ENCODE results near the gene AFP. TPM values are rescaled to one million over a fixed set of nuclear protein-coding genes. Genes with fewer than 3 reads are reported as not detected.

Gene AFP
- total and polyA plus RNA-seq, 2 of the 4 experiments (the other 2 are of a cell fraction): 0.87 to 1.3 TPM

GRCh38 chr4:73440653-73441052, 4.6 kb downstream of the AFP start:
- H4K91ac ChIP-seq (ENCODE audit: insufficient read depth, low read depth, low read length): no peak overlapping the region
- no peaks in the 10 kb centered on the region for H3K4me1 ChIP-seq (ENCODE audit: control insufficient read depth, insufficient read depth, low read length)
- POLR2A ChIA-PET (ENCODE audit: unreplicated experiment): interaction anchor here (0.5 kb wide), 1 partner anchor 10 kb away, joined by 3 read pairs; no protein-coding TSS in a partner anchor
- no peak overlapping the region for H2BK15ac ChIP-seq (ENCODE audit: low read depth, low read length)
- no peak overlapping the region for H3K4ac ChIP-seq (ENCODE audit: low read depth, low read length)
- no peak overlapping the region for H3K4me2 ChIP-seq (ENCODE audit: low read depth, low read length)
- H3K18ac ChIP-seq (ENCODE audit: low read depth, low read length): no peak overlapping the region
- CTCF ChIA-PET: interaction anchor here (1.0 kb wide), 1 partner anchor 16 kb away, joined by 3 read pairs; no protein-coding TSS in a partner anchor
- H4K5ac ChIP-seq (ENCODE audit: low read depth, low read length): no peak overlapping the region
- no peak overlapping the region for H3K9ac ChIP-seq (ENCODE audit: low read depth, low read length)
- H3K56ac ChIP-seq (ENCODE audit: extremely low read depth, insufficient read depth, low read length): no peak overlapping the region
- H2BK20ac ChIP-seq (ENCODE audit: low read depth, low read length): no peak overlapping the region
- no peak overlapping the region for H2BK120ac ChIP-seq (ENCODE audit: low read depth, low read length)
- dilution Hi-C loops (cut with HindIII; ENCODE audit: low sequenced_read_pairs, unreplicated experiment): no loop called here
- no TSS peak for BruUV-seq (replicated peaks)
- WGBS, 2 experiments (ENCODE audit: extremely low coverage in 2 of 2, insufficient read length in 1 of 2): no CpG with 5 or more reads among the region's 3 CpGs
- no peak overlapping the region for H2BK5ac ChIP-seq (ENCODE audit: low read depth, low read length, poor library complexity, severe bottlenecking)
- H3K79me1 ChIP-seq (ENCODE audit: low read depth in 1 of 2, low read length in 2 of 2): no peaks in the 10 kb centered on the region
- H4K8ac ChIP-seq (ENCODE audit: low read depth in 2 of 2, low read length in 2 of 2): no peak overlapping the region
- no peak overlapping the region for H2AFZ ChIP-seq (replicated peaks; ENCODE audit: low read length, poor library complexity)
- in situ Hi-C loops (cut with MboI; ENCODE audit: low sequenced_read_pairs): no loop called here
- intact Hi-C loops (cut with micrococcal nuclease): loop anchor here (10.0 kb wide), 1 partner anchor 214 kb away; no protein-coding TSS in a partner anchor
- H4K20me1 ChIP-seq (ENCODE audit: insufficient read depth, low read length): no peaks in the 10 kb centered on the region
- no peaks in the 10 kb centered on the region for H3K36me3 ChIP-seq (ENCODE audit: control insufficient read depth, insufficient read depth, low read length)
- no peak overlapping the region for H3K27ac ChIP-seq (ENCODE audit: insufficient read depth, low read length)
- no peak overlapping the region for H3K14ac ChIP-seq (replicated peaks; ENCODE audit: low read depth, low read length)
- ATAC-seq (ENCODE audit: low read depth) (no peak), DNase-seq (no peak)
- no peak overlapping the region for H3K4me3 ChIP-seq (ENCODE audit: insufficient read depth, low read depth, low read length)
- TF ChIP-seq CHD1 (IDR thresholded peaks at IDR 0.05; ENCODE audit: low read depth, low read length) (no peak), RCOR1 (IDR thresholded peaks at IDR 0.05; ENCODE audit: insufficient replicate concordance, low read length) (no peak), RAD21 (IDR thresholded peaks at IDR 0.05; ENCODE audit: low read length) (no peak), MAZ (IDR thresholded peaks at IDR 0.05; ENCODE audit: borderline replicate concordance, low read depth, low read length) (no peak), SMC3 (IDR thresholded peaks at IDR 0.05; ENCODE audit: low read depth, low read length) (no peak), POLR2A (IDR thresholded peaks at IDR 0.05; ENCODE audit: low read depth, low read length) (no peak), NFE2L2 (IDR thresholded peaks at IDR 0.05; ENCODE audit: low read depth, low read length) (no peak), FOS (IDR thresholded peaks at IDR 0.05; ENCODE audit: low read depth, low read length) (no peak), MXI1 (IDR thresholded peaks at IDR 0.05; ENCODE audit: borderline replicate concordance, low read depth, low read length) (no peak), CEBPB (IDR thresholded peaks at IDR 0.05; ENCODE audit: low read depth, low read length) (no peak), CTCF (conservative IDR thresholded peaks at IDR 0.05; ENCODE audit: low read depth, low read length) (no peak), MAFK (IDR thresholded peaks at IDR 0.05; ENCODE audit: low read depth, low read length) (no peak), RFX5 (IDR thresholded peaks at IDR 0.05; ENCODE audit: low read depth, low read length) (no peak), BHLHE40 (IDR thresholded peaks at IDR 0.05; ENCODE audit: low read depth, low read length) (no peak), USF2 (IDR thresholded peaks at IDR 0.05; ENCODE audit: low read depth, low read length) (no peak)
- TF ChIP-seq, protein P1, sequence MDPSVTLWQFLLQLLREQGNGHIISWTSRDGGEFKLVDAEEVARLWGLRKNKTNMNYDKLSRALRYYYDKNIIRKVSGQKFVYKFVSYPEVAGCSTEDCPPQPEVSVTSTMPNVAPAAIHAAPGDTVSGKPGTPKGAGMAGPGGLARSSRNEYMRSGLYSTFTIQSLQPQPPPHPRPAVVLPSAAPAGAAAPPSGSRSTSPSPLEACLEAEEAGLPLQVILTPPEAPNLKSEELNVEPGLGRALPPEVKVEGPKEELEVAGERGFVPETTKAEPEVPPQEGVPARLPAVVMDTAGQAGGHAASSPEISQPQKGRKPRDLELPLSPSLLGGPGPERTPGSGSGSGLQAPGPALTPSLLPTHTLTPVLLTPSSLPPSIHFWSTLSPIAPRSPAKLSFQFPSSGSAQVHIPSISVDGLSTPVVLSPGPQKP (IDR thresholded peaks at IDR 0.05; ENCODE audit: borderline replicate concordance, low read depth, low read length): no peak
- no peak overlapping the region for H2AK5ac ChIP-seq (ENCODE audit: low read depth, low read length)
- peaks cover 2% of the 10 kb centered on the region; the same call in 1 of the 2 replicates for H3K27me3 ChIP-seq (ENCODE audit: control insufficient read depth, insufficient read depth, low read length)
- H3K23ac ChIP-seq (ENCODE audit: low read depth, low read length): no peak overlapping the region
- no peaks in the 10 kb centered on the region for H3K9me3 ChIP-seq (ENCODE audit: control insufficient read depth, insufficient read depth, low read length)
- no peaks in the 10 kb centered on the region for H3K9me1 ChIP-seq (ENCODE audit: insufficient read depth, low read length)
- H2AK9ac ChIP-seq (replicated peaks; ENCODE audit: low read depth, low read length, poor library complexity): no peak overlapping the region
